Measurements from ENCODE around the gene DLK1.

- TF ChIP-seq, protein P1, sequence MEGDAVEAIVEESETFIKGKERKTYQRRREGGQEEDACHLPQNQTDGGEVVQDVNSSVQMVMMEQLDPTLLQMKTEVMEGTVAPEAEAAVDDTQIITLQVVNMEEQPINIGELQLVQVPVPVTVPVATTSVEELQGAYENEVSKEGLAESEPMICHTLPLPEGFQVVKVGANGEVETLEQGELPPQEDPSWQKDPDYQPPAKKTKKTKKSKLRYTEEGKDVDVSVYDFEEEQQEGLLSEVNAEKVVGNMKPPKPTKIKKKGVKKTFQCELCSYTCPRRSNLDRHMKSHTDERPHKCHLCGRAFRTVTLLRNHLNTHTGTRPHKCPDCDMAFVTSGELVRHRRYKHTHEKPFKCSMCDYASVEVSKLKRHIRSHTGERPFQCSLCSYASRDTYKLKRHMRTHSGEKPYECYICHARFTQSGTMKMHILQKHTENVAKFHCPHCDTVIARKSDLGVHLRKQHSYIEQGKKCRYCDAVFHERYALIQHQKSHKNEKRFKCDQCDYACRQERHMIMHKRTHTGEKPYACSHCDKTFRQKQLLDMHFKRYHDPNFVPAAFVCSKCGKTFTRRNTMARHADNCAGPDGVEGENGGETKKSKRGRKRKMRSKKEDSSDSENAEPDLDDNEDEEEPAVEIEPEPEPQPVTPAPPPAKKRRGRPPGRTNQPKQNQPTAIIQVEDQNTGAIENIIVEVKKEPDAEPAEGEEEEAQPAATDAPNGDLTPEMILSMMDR (conservative IDR thresholded peaks at IDR 0.05): no peak
- TF ChIP-seq ZFX (IDR thresholded peaks at IDR 0.05): no peak
These were observed 37.9 kb downstream of the DLK1 start for GRCh38 chr14:100764471-100765115.
